ENCODE data around the gene IPO11.
"Not testable (repeated sequence)": the region's sequence is repeated elsewhere in the genome, so short reads cannot be mapped to it uniquely, and the experiment has no call there.

Gene IPO11

DNA sequence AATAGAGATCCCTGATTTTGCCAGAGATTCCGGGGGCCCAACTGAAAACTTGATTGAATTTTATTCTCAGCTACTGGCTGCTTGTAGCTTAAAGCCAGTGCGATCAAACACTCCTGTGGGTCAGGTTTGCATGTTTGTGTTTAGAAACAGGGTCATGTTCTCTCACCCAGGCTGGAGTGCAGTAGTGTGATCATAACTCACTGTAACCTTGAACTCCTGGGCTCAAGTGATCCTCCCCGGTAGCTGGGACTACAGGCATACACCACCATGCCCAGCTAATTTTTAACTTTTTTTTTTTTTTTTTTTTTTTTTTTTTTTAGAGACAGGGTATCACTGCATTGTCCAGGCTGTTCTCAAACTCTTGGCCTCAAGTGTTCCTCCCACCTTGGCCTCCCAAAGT, 232.7 kb downstream of the IPO11 start:
- no peak for DNase-seq

DNA sequence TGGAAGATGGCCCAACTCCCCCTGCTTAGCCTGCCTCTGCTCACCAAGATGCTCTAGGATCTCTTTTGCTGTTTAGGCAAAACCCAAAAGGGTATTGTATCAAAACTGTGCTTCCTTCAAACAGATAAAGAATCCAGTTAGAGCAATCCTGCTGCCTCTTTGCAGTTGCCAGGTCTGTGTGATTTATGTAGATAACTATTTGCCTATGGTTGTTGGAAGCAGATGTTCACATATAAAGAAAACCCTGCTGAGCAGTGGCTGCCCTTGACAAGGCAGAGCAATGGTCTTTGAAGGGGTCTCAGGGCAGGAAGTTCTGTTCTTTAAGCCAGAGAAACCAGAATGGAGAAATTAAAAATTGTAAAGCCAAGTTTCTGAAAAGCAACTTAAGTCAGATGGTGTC, 234.7 kb downstream of the IPO11 start:
- no peak for DNase-seq

DNA sequence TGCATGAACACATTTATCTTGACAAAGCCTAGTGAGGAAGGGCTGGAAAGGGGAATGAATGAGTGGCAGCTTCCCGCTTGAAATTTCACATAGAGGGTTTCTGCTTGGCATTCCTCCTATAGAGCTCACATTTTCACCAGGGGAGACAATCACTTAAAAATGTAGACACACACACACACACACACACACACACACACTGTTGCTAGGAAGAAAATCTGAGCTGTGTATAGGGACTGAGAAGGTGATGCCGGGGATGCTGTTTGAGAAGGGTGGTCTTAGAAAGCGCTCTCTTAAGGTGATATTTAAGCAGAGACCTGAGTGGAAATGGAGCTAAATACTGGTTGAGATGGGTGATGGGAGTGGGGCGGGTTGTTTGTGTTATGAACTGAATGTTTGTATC, 236.5 kb downstream of the IPO11 start:
- DNase-seq: no peak

DNA sequence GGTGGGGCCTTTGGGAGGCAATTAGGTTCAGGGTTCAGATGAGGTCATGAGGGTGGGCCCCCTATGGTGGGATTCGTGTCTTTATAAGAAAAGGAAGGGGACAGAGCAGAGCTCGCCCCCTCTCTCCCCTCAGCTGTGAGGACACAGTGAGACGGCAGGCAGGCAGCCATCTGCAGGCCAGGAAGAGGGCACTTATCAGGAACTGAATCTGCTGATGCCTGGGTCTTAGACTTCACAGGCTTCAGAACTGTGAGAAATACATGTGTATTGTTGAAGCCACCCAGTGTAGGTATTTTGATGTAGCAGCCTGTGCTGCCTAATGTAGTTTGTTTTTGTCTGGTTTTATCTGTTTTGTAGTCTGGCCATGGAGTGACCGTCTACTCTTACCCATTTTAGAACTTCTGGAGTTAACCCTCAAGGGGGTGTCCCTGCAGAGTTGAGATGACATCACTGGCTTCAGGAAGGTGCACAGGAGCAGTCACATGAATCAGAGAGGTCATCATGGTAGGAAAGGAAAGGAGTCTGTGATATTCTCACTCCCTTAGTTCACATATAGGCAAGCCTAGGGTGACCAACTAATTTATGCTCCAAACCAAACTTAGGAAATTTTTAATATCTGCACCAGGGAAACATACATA, 237.0 kb downstream of the IPO11 start:
- DNase-seq: no peak

DNA sequence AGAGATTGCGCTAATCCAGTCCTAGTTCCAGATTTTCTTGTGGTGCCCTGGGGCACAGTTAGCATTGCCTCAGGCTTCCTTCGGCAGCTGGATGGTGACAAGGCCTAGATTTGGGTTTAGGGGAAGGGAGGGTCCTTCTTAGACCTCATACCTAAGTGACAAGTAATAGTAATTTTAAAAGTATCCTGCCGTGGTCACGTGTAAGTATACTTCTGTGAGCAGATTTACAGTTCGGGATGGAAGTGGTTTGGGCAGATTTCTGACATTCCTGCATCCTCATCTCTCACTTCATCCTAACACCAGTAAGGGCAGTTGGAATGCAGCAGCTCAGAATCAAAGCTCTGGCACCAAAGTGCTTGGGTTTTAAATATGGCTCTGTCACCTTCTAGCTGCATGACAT, 237.6 kb downstream of the IPO11 start:
- no peak for DNase-seq

DNA sequence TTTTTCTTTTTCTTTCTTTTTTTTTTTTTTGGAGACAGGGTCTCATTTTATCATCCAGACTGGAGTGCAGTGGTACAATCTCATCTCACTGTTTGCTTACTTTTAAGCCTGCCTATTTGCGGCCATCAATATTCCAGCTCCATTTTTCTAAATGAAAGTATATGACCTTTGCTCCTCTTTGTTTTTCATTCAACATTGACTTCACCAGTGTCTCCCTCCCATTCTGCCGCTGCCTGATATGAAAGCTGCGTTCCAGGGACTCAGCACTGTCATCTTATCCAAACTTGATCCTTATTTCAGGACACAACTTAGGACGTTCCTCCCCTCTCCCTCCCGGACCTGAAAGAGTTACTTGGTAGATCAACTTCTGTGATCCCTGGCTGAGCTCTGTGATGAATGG, 239.7 kb downstream of the IPO11 start:
- DNase-seq: no peak

DNA sequence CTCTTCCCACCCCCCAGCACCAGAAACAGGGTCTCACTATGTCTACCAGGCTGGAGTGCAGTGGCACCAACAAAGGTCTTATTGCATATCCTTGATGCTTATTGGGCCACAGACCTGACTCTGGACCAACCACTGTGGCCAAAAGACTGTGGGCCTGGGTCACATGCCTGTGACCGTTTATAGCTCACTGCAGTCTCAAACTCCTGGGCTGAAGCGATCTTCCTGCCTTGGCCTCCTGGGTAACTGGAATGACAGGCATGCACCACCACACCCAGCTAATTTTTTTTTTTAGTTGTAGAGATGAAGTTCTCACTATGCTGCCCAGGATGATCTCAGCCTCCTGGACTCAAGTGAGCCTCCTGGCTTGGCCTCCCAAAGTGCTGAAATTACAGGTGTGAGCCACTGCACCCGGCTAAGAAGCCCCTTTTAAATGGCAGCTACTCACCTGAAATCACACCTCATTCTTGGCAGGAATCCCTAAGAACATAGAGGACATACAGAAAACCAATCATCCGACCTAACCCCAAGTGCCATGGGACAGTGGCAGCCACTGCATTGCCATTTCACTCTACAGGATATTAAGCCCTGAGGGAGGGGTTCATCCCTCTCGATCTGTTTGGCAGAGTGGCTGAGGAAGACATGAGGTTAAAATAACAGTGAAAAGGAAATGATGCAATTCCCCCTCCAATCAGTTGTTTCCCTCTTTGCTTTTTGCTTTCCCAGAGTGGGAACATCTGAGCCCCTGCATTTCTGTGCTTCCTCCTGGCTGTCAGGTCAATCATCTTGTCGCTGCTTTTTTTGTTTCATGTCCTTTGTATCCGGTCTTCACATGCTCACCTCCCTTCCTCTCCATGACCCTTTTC, 240.7 kb downstream of the IPO11 start:
- DNase-seq: no peak

DNA sequence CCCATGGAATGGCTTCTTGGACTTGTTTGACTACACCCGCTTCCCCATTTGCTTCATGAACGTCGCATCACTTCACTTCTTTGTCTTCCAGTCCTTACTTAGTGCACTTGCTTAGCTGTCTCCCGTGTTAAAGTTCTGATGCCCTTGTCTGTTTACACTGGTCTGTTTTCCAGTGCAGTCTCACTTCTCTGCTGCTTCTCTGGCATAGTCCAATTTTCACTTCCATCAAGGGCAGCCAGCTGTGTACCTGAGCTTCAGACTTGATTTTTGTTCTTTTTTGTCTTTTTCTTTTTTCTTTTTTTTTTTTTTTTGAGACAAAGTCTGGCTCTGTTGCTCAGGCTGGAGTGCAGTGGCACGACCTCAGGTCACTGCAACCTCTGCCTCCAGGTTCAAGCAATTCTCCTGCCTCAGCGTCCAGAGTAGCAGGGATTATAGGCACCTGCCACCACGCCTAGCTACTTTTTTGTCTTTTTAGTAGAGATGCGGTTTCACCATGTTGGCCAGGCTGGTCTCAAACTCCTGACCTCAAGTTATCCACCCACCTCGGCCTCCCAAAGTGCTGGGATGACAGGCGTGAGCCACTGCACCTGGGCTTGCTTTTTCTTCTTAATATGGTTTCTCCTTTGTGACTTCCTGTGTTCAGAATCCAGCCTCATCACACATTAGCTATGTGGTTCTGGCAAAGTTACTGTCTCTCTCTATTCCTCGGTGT, 241.5 kb downstream of the IPO11 start:
- DNase-seq: no peak

DNA sequence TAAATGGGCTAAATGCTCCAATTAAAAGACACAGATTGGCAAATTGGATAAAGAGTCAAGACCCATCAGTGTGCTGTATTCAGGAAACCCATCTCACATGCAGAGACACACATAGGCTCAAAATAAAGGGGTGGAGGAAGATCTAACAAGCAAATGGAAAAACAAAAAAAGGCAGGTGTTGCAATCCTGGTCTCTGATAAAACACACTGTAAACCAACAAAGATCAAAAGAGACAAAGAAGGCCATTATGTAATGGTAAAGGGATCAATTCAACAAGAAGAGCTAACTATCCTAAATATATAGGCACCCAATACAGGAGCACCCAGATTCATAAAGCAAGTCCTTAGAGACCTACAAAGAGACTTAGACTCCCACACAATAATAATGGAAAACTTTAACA, 245.2 kb downstream of the IPO11 start:
- DNase-seq: not testable (repeated sequence)

DNA sequence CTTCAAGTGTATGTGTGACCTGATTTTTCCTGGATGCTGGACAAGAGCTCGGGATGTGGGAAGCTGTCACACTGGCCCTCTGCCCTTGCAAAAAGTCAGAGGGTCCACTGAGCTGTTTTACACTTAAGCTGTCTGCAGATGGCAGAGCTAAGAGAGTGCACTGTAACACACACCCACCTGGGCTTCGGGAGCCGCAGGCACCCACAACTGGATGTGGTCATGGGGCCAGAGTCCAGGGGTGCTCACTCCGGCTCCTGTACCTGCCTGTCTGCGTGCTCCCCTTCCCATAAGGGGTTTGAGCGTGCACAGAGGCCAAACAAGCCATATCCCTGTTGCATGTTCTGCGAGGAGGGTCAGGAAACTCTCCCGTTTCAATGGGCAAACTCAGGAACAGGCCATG, 248.6 kb downstream of the IPO11 start:
- DNase-seq: no peak

DNA sequence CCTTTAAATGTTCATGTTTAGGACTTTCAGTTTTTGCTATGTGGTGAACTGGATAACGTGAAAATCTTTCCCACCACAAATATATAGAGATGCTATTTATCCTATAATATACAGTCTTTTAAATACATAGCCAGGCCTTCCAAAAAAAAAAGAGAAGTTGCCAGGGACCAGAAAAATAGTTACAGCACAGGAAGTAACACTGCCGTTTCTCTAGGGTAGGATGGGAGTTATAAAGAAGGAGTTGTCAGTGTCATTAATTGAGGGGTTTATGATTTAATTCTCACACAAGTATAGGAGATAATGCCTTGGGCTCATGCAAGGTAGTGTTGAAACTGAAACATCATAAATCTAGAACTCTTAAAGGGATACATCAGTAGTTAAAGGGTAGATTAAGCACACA, 250.0 kb downstream of the IPO11 start:
- DNase-seq: no peak

DNA sequence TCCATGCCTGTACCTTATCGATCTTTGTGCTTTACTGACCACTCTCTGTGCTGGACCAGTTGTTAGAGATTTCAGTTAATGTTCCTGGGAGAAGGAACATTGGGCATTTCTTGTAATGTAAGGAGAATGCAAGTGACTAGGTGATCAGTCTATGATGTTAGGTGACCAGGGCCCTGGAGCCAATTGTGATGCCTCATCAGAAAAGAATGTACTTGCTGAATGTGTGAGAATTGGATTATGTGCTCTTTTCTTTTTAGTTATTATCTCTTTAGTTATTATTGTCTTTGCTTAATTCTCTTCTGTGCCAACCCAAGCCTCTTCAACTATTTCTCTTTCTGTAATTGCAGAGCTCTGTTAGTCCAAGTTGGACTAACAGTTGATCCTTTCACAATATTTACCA, 258.9 kb downstream of the IPO11 start:
- no peak for DNase-seq

DNA sequence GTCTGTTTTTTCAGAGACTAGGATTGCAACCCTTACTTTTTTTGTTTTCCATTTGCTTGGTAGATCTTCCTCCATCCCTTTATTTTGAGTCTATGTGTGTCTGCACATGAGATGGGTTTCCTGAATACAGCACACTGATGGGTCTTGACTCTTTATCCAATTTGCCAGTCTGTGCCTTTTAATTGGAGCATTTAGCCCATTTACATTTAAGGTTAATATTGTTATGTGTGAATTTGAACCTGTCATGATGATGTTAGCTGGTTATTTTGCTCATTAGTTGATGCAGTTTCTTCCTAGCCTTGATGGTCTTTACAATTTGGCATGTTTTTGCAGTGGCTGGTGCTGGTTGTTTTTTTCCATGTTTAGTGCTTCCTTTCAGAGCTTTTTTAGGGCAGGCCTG, 264.0 kb downstream of the IPO11 start:
- DNase-seq: not testable (repeated sequence)

All from right kidney (tissue), 1 donor.